IMR-90 (cell line): ENCODE results near the gene FFAR3. TPM values are rescaled to one million over a fixed set of nuclear protein-coding genes. Genes with fewer than 3 reads are reported as not detected.

Experiments
- ATAC-seq: fragments of 200-7000 bp; cut with Tn5 transposase; 2 replicates; pipeline ENCODE4 v1.9.1; 2020; ENCODE audit warnings: low read depth, mild to moderate bottlenecking, moderate library complexity
- BruUV-seq: library from RNA; stranded (reverse); fragments of 400-500 nt; replicated peaks from 2 replicates; lab custom pipeline; 2021; lab: Mats Ljungman, UMichigan
- CTCF ChIA-PET: fragments of 300-600 bp; formaldehyde crosslinking; extraction: SDS; loops from one replicate; lab custom pipeline; 2021; ENCODE audit warnings: antibody characterized with exemption; lab: Yijun Ruan, JAX
- POLR2A ChIA-PET: fragments of 300-600 bp; sonication (Branson Sonifier 250); formaldehyde crosslinking; loops from one replicate; lab custom pipeline; 2022; ENCODE audit warnings: antibody characterized with exemption; ENCODE audit not compliant: unreplicated experiment; lab: Charles Lee
- DNase-seq: peaks from one replicate; pipeline ENCODE4 v3.0.0; 2013
- H2AFZ ChIP-seq: replicated peaks from 2 replicates; pipeline ENCODE3; 2013; ENCODE audit warnings: low read length, mild to moderate bottlenecking; ENCODE audit not compliant: poor library complexity
- H2AK5ac ChIP-seq: 2 replicates; pipeline ENCODE4 v1.6.1; 2013; ENCODE audit warnings: low read depth, low read length, inconsistent platforms
- H2AK9ac ChIP-seq: replicated peaks from 2 replicates; pipeline ENCODE3; 2013; ENCODE audit warnings: mild to moderate bottlenecking, low read depth, low read length, moderate library complexity; ENCODE audit not compliant: poor library complexity
- H2BK120ac ChIP-seq: 2 replicates; pipeline ENCODE4 v1.6.1; 2013; ENCODE audit warnings: low read depth, low read length, inconsistent platforms
- H2BK15ac ChIP-seq: 3 replicates; pipeline ENCODE4 v1.6.1; 2013; ENCODE audit warnings: low read depth, low read length, inconsistent platforms
- H2BK20ac ChIP-seq: 2 replicates; pipeline ENCODE4 v1.6.1; 2013; ENCODE audit warnings: low read depth, mild to moderate bottlenecking, inconsistent platforms, low read length, moderate library complexity
- H2BK5ac ChIP-seq: 2 replicates; pipeline ENCODE4 v1.6.1; 2013; ENCODE audit warnings: mild to moderate bottlenecking, low read depth, low read length, inconsistent platforms; ENCODE audit not compliant: poor library complexity, severe bottlenecking
- H3K14ac ChIP-seq: replicated peaks from 2 replicates; pipeline ENCODE4 v1.6.1; 2013; ENCODE audit warnings: low read depth, low read length, inconsistent platforms
- H3K18ac ChIP-seq: 2 replicates; pipeline ENCODE4 v1.6.1; 2013; ENCODE audit warnings: low read depth, low read length, control low read depth
- H3K23ac ChIP-seq: 2 replicates; pipeline ENCODE4 v1.6.1; 2013; ENCODE audit warnings: low read depth, low read length, inconsistent platforms
- H3K27ac ChIP-seq: 2 replicates; pipeline ENCODE4 v1.5.1; 2013; ENCODE audit warnings: mild to moderate bottlenecking, control low read depth, low read length; ENCODE audit not compliant: insufficient read depth
- H3K27me3 ChIP-seq: 2 replicates; pipeline ENCODE4 v1.6.1; 2013; ENCODE audit warnings: low read length; ENCODE audit not compliant: control insufficient read depth, insufficient read depth
- H3K36me3 ChIP-seq: 2 replicates; pipeline ENCODE4 v1.6.1; 2013; ENCODE audit warnings: low read length, mixed read lengths; ENCODE audit not compliant: control insufficient read depth, insufficient read depth
- H3K4ac ChIP-seq: 2 replicates; pipeline ENCODE4 v1.6.1; 2013; ENCODE audit warnings: low read depth, low read length, inconsistent platforms
- H3K4me1 ChIP-seq: 2 replicates; pipeline ENCODE4 v1.6.1; 2013; ENCODE audit warnings: low read length, mixed read lengths; ENCODE audit not compliant: control insufficient read depth, insufficient read depth
- H3K4me2 ChIP-seq: 2 replicates; pipeline ENCODE4 v1.6.1; 2013; ENCODE audit warnings: low read depth, mild to moderate bottlenecking, control low read depth, low read length, moderate library complexity
- H3K4me3 ChIP-seq: 2 replicates; pipeline ENCODE4 v1.5.1; 2013; ENCODE audit warnings: low read depth, mild to moderate bottlenecking, control low read depth, low read length, moderate library complexity; ENCODE audit not compliant: insufficient read depth
- H3K56ac ChIP-seq: 2 replicates; pipeline ENCODE4 v1.6.1; 2013; ENCODE audit warnings: low read length, inconsistent platforms; ENCODE audit not compliant: insufficient read depth; ENCODE audit errors: extremely low read depth
- H3K79me1 ChIP-seq, 2 experiments: 2 replicates each; pipeline ENCODE4 v1.6.1; 2013; ENCODE audit warnings: low read length in 2 of 2, inconsistent platforms in 1 of 2, low read depth in 1 of 2
- H3K9ac ChIP-seq: 2 replicates; pipeline ENCODE4 v1.6.1; 2013; ENCODE audit warnings: low read depth, low read length, control low read depth
- H3K9me1 ChIP-seq: 2 replicates; pipeline ENCODE4 v1.6.1; 2013; ENCODE audit warnings: low read length, inconsistent platforms; ENCODE audit not compliant: insufficient read depth
- H3K9me3 ChIP-seq: 2 replicates; pipeline ENCODE4 v1.6.1; 2013; ENCODE audit warnings: low read length; ENCODE audit not compliant: control insufficient read depth, insufficient read depth
- H4K20me1 ChIP-seq: 2 replicates; pipeline ENCODE4 v1.6.1; 2013; ENCODE audit warnings: low read length, inconsistent platforms; ENCODE audit not compliant: insufficient read depth
- H4K5ac ChIP-seq: 2 replicates; pipeline ENCODE4 v1.6.1; 2013; ENCODE audit warnings: mild to moderate bottlenecking, low read depth, low read length, control low read depth
- H4K8ac ChIP-seq, 2 experiments: 2 replicates each; pipeline ENCODE4 v1.6.1; 2013; ENCODE audit warnings: low read depth in 2 of 2, low read length in 2 of 2, control low read depth in 1 of 2, inconsistent platforms in 1 of 2
- H4K91ac ChIP-seq: 2 replicates; pipeline ENCODE4 v1.6.1; 2013; ENCODE audit warnings: low read depth, low read length, inconsistent platforms; ENCODE audit not compliant: insufficient read depth
- BHLHE40 ChIP-seq: fragments of 150-350 bp; IDR thresholded peaks from 2 replicates; pipeline ENCODE4 v1.6.1; 2016; ENCODE audit warnings: mild to moderate bottlenecking, low read depth, low read length
- CEBPB ChIP-seq: IDR thresholded peaks from 2 replicates; pipeline ENCODE4 v1.6.1; 2012; ENCODE audit warnings: low read depth, low read length, improper control_type of control experiment
- CTCF ChIP-seq: conservative IDR thresholded peaks from 2 replicates; pipeline ENCODE4 v1.5.1; 2012; ENCODE audit warnings: mild to moderate bottlenecking, low read depth, low read length, improper control_type of control experiment
- ELK1 ChIP-seq: fragments of 150-350 bp; IDR thresholded peaks from 2 replicates; pipeline ENCODE4 v1.6.1; 2016; ENCODE audit warnings: low read depth, mild to moderate bottlenecking, low read length, moderate library complexity, borderline replicate concordance
- FOS ChIP-seq: fragments of 150-350 bp; IDR thresholded peaks from 2 replicates; pipeline ENCODE4 v1.6.1; 2016; ENCODE audit warnings: low read depth, low read length
- MAFK ChIP-seq: IDR thresholded peaks from 2 replicates; pipeline ENCODE4 v1.6.1; 2012; ENCODE audit warnings: low read depth, low read length, improper control_type of control experiment
- MAZ ChIP-seq: IDR thresholded peaks from 2 replicates; pipeline ENCODE4 v1.6.1; 2012; ENCODE audit warnings: low read depth, mild to moderate bottlenecking, low read length, improper control_type of control experiment, moderate library complexity, borderline replicate concordance
- MXI1 ChIP-seq: IDR thresholded peaks from 2 replicates; pipeline ENCODE4 v1.6.1; 2012; ENCODE audit warnings: low read depth, mild to moderate bottlenecking, low read length, moderate library complexity, borderline replicate concordance
- POLR2A ChIP-seq: IDR thresholded peaks from 2 replicates; pipeline ENCODE4 v1.6.1; 2012; ENCODE audit warnings: mild to moderate bottlenecking, low read depth, low read length
- RAD21 ChIP-seq: IDR thresholded peaks from 2 replicates; pipeline ENCODE4 v1.6.1; 2012; ENCODE audit warnings: low read length, improper control_type of control experiment
- RCOR1 ChIP-seq: IDR thresholded peaks from 2 replicates; pipeline ENCODE4 v1.6.1; 2012; ENCODE audit warnings: mild to moderate bottlenecking, low read length, improper control_type of control experiment; ENCODE audit not compliant: insufficient replicate concordance
- RFX5 ChIP-seq: IDR thresholded peaks from 2 replicates; pipeline ENCODE4 v1.8.0; 2012; ENCODE audit warnings: low read depth, mild to moderate bottlenecking, low read length, moderate library complexity
- SMC3 ChIP-seq: fragments of 150-350 bp; IDR thresholded peaks from 2 replicates; pipeline ENCODE4 v1.6.1; 2016; ENCODE audit warnings: low read depth, mild to moderate bottlenecking, antibody characterized with exemption, low read length, moderate library complexity
- USF2 ChIP-seq: fragments of 150-350 bp; IDR thresholded peaks from 2 replicates; pipeline ENCODE4 v1.6.1; 2017; ENCODE audit warnings: mild to moderate bottlenecking, antibody characterized with exemption, low read length, low read depth
- WGBS, 2 experiments: methylation state at CpG; one replicate each; pipeline versions ENCODE4 v1.1.5 to v1.1.7; 2013; ENCODE audit warnings: missing lambda C conversion rate in 2 of 2; ENCODE audit not compliant: insufficient read length in 1 of 2; ENCODE audit errors: extremely low coverage in 2 of 2; 5-methylcytosine and 5-hydroxymethylcytosine counted together
- dilution Hi-C: fragments of 300-500 bp; cut with HindIII; formaldehyde crosslinking; loops from one replicate; pipeline ENCODE4 v1.14.3; 2018; ENCODE audit warnings: low sequenced_read_pairs; ENCODE audit not compliant: unreplicated experiment
- in situ Hi-C: fragments of 300-500 bp; cut with MboI; formaldehyde crosslinking; loops from 3 replicates; pipeline ENCODE4 v1.14.3; 2019; ENCODE audit warnings: low sequenced_read_pairs, inconsistent platforms, mixed read lengths
- intact Hi-C: fragments of 100-400 bp; cut with micrococcal nuclease; formaldehyde crosslinking; loops from 2 replicates; pipeline ENCODE4 v1.10.0; 2022
- polyA plus RNA-seq, 3 experiments: library from polyadenylated mRNA; depleted of rRNA; stranded (reverse); fragments of >200 nt; gene quantifications; 2 replicates each; pipeline ENCODE4 v1.2.3, GENCODE V29; 2012; ENCODE audit warnings: low replicate concordance in 1 of 3
- total RNA-seq: library from RNA; depleted of rRNA; stranded (reverse); fragments of >200 nt; gene quantifications from 2 replicates; pipeline ENCODE4 v1.2.3, GENCODE V29; 2012

The FFAR3 gene
- total and polyA plus RNA-seq, 2 of the 4 experiments (the other 2 are of a cell fraction): not detected

GRCh38 chr19:35355791-35356460 is 2.3 kb upstream of the FFAR3 start:
- in situ Hi-C loops (no loop called here), intact Hi-C loops (loop anchor here (10.0 kb wide), 1 partner anchor 109 kb away; no protein-coding TSS in a partner anchor), dilution Hi-C loops (no loop called here)
- H3K27ac ChIP-seq: no peak overlapping the region
- ChIA-PET CTCF (interaction anchor here (0.9 kb wide), 1 partner anchor 139 kb away, joined by 3 read pairs; no protein-coding TSS in a partner anchor), POLR2A (no interaction called here)
- no peak overlapping the region for H3K56ac ChIP-seq
- H3K23ac ChIP-seq: no peak overlapping the region
- no peak overlapping the region for H2AK9ac ChIP-seq
- no peak overlapping the region for H4K5ac ChIP-seq
- H2BK20ac ChIP-seq: no peak overlapping the region
- H2AFZ ChIP-seq: no peak overlapping the region
- DNase-seq: no peak
- H3K36me3 ChIP-seq: no peaks in the 10 kb centered on the region
- 0% methylated on average over 1 of the region's 6 CpGs; no CpG with 5 or more reads in 1 of the 2 experiments for WGBS, 2 experiments
- H3K18ac ChIP-seq: no peak overlapping the region
- no peak overlapping the region for H2BK15ac ChIP-seq
- no peak overlapping the region for H3K4ac ChIP-seq
- no peaks in the 10 kb centered on the region for H4K20me1 ChIP-seq
- H3K9me1 ChIP-seq: no peaks in the 10 kb centered on the region
- no peak overlapping the region for H3K4me3 ChIP-seq
- TF ChIP-seq USF2 (no peak), ELK1 (no peak), CEBPB (no peak), RAD21 (no peak), MXI1 (no peak), MAZ (no peak), POLR2A (no peak), RCOR1 (no peak), CTCF (no peak), MAFK (no peak), SMC3 (no peak), BHLHE40 (no peak), RFX5 (no peak), FOS (no peak)
- ATAC-seq: no peak
- H4K8ac ChIP-seq: no peak overlapping the region
- H3K79me1 ChIP-seq: no peaks in the 10 kb centered on the region
- BruUV-seq: no TSS peak
- no peaks in the 10 kb centered on the region for H3K9me3 ChIP-seq
- H3K9ac ChIP-seq: no peak overlapping the region
- H2BK5ac ChIP-seq: no peak overlapping the region
- H3K27me3 ChIP-seq: peaks cover 5% of the 10 kb centered on the region
- H3K14ac ChIP-seq: no peak overlapping the region
- H2AK5ac ChIP-seq: no peak overlapping the region
- H3K4me2 ChIP-seq: no peak overlapping the region
- no peak overlapping the region for H4K91ac ChIP-seq
- H2BK120ac ChIP-seq: no peak overlapping the region
- H3K4me1 ChIP-seq: no peaks in the 10 kb centered on the region
